Measurements from ENCODE around the gene TMEM220.
"Not testable (repeated sequence)": the region's sequence is repeated elsewhere in the genome, so short reads cannot be mapped to it uniquely, and the experiment has no call there.

TMEM220 gene

GRCh38 chr17:10728331-10728892 lies 1.4 kb downstream of the TMEM220 start:
- DNase-seq (ENCODE audit: low read depth): no peak

- no peak for DNase-seq (ENCODE audit: low read depth)
These were observed 2.6 kb downstream of the TMEM220 start for GRCh38 chr17:10727192-10727591.

- DNase-seq (ENCODE audit: low read depth): no peak
These were observed 3.6 kb downstream of the TMEM220 start for GRCh38 chr17:10726196-10726595.

GRCh38 chr17:10725262-10725661 lies 4.6 kb downstream of the TMEM220 start:
- no peak for DNase-seq (ENCODE audit: low read depth)

GRCh38 chr17:10724546-10725195 lies 5.2 kb downstream of the TMEM220 start:
- no peak for DNase-seq (ENCODE audit: low read depth)

- DNase-seq (ENCODE audit: low read depth): no peak
These were observed 11.3 kb downstream of the TMEM220 start for GRCh38 chr17:10718547-10718946.

- DNase-seq (ENCODE audit: low read depth): no peak
These were observed 13.6 kb downstream of the TMEM220 start for GRCh38 chr17:10716218-10716617.

- DNase-seq (ENCODE audit: low read depth): no peak
These were observed 16.5 kb downstream of the TMEM220 start for GRCh38 chr17:10713318-10713717.

GRCh38 chr17:10705727-10706126 lies 24.1 kb downstream of the TMEM220 start:
- DNase-seq (ENCODE audit: low read depth): no peak

- DNase-seq (ENCODE audit: low read depth): no peak
These were observed 27.2 kb downstream of the TMEM220 start for GRCh38 chr17:10702574-10702973.

GRCh38 chr17:10699856-10700255 lies 30.0 kb downstream of the TMEM220 start:
- no peak for DNase-seq (ENCODE audit: low read depth)

GRCh38 chr17:10698096-10698818 lies 31.6 kb downstream of the TMEM220 start:
- no peak for DNase-seq (ENCODE audit: low read depth)

GRCh38 chr17:10697092-10698081 lies 32.4 kb downstream of the TMEM220 start, which contains the start of the genes ADPRM and SCO1:
TSS of gene ADPRM (plus strand) at chr17:10697594. CDS start at chr17:10704927, 7,333 bp downstream.
TSS of gene SCO1 (minus strand) at chr17:10697533. CDS start at chr17:10697507, 26 bp downstream.
- DNase-seq (ENCODE audit: low read depth): peak; percentile 87

GRCh38 chr17:10695875-10696407 lies 33.9 kb downstream of the TMEM220 start:
- not testable (repeated sequence) for DNase-seq (ENCODE audit: low read depth)

GRCh38 chr17:10687499-10687898 lies 42.3 kb downstream of the TMEM220 start:
- DNase-seq (ENCODE audit: low read depth): no peak

- no peak for DNase-seq (ENCODE audit: low read depth)
These were observed 46.0 kb downstream of the TMEM220 start for GRCh38 chr17:10683853-10684252.

GRCh38 chr17:10681866-10682446 lies 47.9 kb downstream of the TMEM220 start:
- no peak for DNase-seq (ENCODE audit: low read depth)

GRCh38 chr17:10674704-10675103 lies 55.1 kb downstream of the TMEM220 start:
- DNase-seq (ENCODE audit: low read depth): no peak

- no peak for DNase-seq (ENCODE audit: low read depth)
These were observed 56.5 kb downstream of the TMEM220 start for GRCh38 chr17:10673312-10673711.

GRCh38 chr17:10668775-10669174 lies 61.0 kb downstream of the TMEM220 start:
- no peak for DNase-seq (ENCODE audit: low read depth)

- DNase-seq (ENCODE audit: low read depth): no peak
These were observed 62.9 kb downstream of the TMEM220 start for GRCh38 chr17:10666906-10667305.

All from stimulated activated CD8-positive, alpha-beta memory T cell treated with anti-CD3 and anti-CD28 coated beads, Interleukin-15, amount 100 ng/mL, for 1 hour (primary cell).